Lower lobe of right lung (tissue), 2 donors: ENCODE results near the gene ANKRD24. TPM values are rescaled to one million over a fixed set of nuclear protein-coding genes. Genes with fewer than 3 reads are reported as not detected.

ENCODE experiments used
- ATAC-seq, 2 donors: fragments of 200-7000 bp; cut with Tn5 transposase; one replicate each; pipeline ENCODE4 v1.9.1; 2020 to 2022; ENCODE audit warnings: mild to moderate bottlenecking in 2 of 2, moderate library complexity in 2 of 2
- DNase-seq: peaks from one replicate; pipeline ENCODE4 v3.0.0-alpha.2; 2020
- H3K27ac ChIP-seq: fragments of 200-600 bp; one replicate; pipeline ENCODE4 v1.8.0; 2022
- H3K27me3 ChIP-seq: fragments of 200-600 bp; one replicate; pipeline ENCODE4 v1.8.0; 2022; ENCODE audit warnings: low read depth
- H3K36me3 ChIP-seq: fragments of 200-600 bp; one replicate; pipeline ENCODE4 v1.8.0; 2022; ENCODE audit warnings: mild to moderate bottlenecking
- H3K4me1 ChIP-seq: fragments of 200-600 bp; one replicate; pipeline ENCODE4 v1.8.0; 2022
- H3K4me3 ChIP-seq: fragments of 200-600 bp; one replicate; pipeline ENCODE4 v1.8.0; 2022; ENCODE audit warnings: mild to moderate bottlenecking
- H3K9me3 ChIP-seq: fragments of 200-600 bp; one replicate; pipeline ENCODE4 v1.8.0; 2022
- intact Hi-C: fragments of 100-400 bp; cut with DNase I; formaldehyde crosslinking; loops from one replicate; pipeline ENCODE4 v1.11.0; 2022
- total RNA-seq: library from RNA; stranded (reverse); fragmentation: NEBNext Ultra II Directional; extraction: Animal tissue kit (Norgen Biotek cat#: 25700); gene quantifications from one replicate; pipeline ENCODE4 v1.2.1, GENCODE V29; 2021
- TF ChIP-seq, protein P1 (sequence below): fragments of 200-600 bp; IDR thresholded peaks from one replicate; pipeline ENCODE4 v1.8.0; 2022; ENCODE audit warnings: antibody characterized with exemption, mild to moderate bottlenecking
- donor health status: DM: no; HTN: yes; CAD: no; lungs with severe emphysema.

Gene ANKRD24
- total RNA-seq, 1 donor from 2014 or later = 1.9 TPM

DNA sequence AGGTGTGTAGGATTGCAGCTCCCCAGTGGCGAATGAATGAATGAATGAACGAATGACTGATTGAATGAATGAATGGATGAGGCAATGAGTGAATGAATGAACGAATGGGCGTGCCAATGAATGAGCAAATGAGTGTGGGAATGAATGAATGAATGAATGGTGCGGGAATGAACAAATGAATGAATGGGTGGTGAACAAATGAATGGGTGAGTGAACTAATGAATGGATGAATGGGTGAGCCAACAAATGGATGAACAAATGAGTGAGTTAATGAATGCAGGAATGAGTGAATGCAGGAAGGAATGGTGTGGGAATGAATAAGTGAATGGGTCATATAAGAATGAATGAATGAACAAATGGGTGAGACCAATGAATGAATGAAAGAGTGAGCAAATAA, 14.7 kb downstream of the ANKRD24 start:
- H3K9me3 ChIP-seq = no peaks in the 10 kb centered on the region
- ATAC-seq = no peak
- TF ChIP-seq, protein P1, sequence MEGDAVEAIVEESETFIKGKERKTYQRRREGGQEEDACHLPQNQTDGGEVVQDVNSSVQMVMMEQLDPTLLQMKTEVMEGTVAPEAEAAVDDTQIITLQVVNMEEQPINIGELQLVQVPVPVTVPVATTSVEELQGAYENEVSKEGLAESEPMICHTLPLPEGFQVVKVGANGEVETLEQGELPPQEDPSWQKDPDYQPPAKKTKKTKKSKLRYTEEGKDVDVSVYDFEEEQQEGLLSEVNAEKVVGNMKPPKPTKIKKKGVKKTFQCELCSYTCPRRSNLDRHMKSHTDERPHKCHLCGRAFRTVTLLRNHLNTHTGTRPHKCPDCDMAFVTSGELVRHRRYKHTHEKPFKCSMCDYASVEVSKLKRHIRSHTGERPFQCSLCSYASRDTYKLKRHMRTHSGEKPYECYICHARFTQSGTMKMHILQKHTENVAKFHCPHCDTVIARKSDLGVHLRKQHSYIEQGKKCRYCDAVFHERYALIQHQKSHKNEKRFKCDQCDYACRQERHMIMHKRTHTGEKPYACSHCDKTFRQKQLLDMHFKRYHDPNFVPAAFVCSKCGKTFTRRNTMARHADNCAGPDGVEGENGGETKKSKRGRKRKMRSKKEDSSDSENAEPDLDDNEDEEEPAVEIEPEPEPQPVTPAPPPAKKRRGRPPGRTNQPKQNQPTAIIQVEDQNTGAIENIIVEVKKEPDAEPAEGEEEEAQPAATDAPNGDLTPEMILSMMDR = no peak

DNA sequence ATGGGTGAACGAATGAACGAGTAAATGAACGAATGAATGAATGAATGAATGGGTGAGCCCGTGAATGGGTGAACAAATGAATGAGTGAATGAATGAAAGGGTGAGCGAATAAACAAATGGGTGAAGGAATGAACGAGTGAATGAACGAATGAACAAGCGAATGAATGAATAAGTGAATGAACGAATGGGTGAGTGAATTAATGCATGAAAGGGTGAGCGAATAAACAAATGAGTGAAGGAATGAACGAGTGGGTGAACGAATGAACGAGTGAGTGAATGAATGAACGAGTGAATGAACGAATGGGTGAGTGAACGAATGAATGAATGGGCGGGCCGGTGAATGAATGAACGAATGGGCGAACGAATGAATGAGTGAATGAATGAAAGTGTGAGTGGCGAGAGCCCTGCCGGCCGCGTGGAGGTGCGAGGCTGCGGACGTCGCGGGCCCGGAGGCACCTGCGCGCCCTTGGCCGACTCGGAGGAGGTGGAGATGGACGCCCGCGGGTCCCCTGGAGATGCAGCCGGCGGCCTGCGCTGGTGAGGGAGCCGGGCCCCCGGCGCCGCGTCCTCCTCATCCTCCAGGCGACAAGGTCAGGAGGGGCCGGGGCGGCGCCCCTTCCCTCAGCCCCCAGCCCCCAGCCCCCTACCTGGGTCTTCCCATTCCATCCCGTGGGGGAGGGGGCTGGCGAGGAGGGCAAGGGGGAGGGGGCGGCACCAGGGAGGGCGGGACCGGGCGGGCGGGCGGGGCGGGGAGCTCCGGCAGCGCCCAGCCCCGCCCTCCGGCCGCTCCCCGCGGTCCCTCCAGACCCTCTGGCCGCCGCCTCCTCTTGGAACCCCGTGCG, 15.4 kb downstream of the ANKRD24 start:
- Histone ChIP-seq H3K9me3 (no peaks in the 10 kb centered on the region), H3K36me3 (no peaks in the 10 kb centered on the region), H3K27me3 (peaks cover 63% of the 10 kb centered on the region), H3K4me3 (no peak overlapping the region), H3K27ac (no peak overlapping the region), H3K4me1 (no peaks in the 10 kb centered on the region)
- DNase-seq = no peak
- ATAC-seq = no peak
- intact Hi-C loops = no loop called here
- TF ChIP-seq, protein P1 = no peak

More for the DNA sequence above, 14.7 kb downstream of the ANKRD24 start:
- Histone ChIP-seq H3K27ac (no peak overlapping the region), H3K4me3 (no peak overlapping the region), H3K27me3 (peaks cover 63% of the 10 kb centered on the region), H3K36me3 (no peaks in the 10 kb centered on the region), H3K4me1 (no peaks in the 10 kb centered on the region)
- no peak for DNase-seq
- intact Hi-C loops = no loop called here

DNA sequence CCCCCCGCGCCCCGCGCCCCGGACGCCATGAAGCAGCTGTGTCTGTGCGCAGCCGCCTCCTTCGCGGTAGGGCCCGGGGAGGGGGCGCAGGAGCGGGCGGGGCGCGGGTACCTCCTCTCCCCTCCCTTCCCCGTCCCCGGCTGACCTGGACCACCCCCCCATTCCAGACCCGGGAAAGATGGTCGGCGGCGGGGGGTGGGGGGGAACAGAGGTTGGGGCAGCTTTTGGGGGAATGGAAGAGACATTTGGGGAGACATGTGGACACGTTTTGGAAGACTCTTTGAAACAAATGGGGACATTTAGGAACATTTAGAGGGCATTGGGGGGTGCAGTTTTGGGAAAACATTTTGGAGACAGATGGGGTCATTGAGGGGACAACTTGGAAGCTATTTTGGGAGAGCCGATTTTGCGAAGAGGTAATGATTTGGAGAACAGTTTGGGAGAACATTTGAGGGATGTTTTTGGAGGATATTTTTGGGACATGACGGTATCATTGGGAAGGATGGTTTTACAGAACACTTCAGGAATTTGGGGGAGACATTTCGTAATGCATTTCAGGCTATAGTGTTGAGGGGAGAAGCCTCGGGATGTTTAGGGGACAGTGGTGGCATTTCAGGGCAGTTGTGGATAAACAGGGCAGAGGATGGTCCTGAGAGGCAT, 16.1 kb downstream of the ANKRD24 start:
- intact Hi-C loops = no loop called here
- Histone ChIP-seq H3K27me3 (peaks cover 63% of the 10 kb centered on the region), H3K4me3 (no peak overlapping the region), H3K36me3 (no peaks in the 10 kb centered on the region), H3K27ac (no peak overlapping the region), H3K9me3 (no peaks in the 10 kb centered on the region), H3K4me1 (no peaks in the 10 kb centered on the region)
- DNase-seq (no peak), ATAC-seq (no peak)
- TF ChIP-seq, protein P1 = no peak

DNA sequence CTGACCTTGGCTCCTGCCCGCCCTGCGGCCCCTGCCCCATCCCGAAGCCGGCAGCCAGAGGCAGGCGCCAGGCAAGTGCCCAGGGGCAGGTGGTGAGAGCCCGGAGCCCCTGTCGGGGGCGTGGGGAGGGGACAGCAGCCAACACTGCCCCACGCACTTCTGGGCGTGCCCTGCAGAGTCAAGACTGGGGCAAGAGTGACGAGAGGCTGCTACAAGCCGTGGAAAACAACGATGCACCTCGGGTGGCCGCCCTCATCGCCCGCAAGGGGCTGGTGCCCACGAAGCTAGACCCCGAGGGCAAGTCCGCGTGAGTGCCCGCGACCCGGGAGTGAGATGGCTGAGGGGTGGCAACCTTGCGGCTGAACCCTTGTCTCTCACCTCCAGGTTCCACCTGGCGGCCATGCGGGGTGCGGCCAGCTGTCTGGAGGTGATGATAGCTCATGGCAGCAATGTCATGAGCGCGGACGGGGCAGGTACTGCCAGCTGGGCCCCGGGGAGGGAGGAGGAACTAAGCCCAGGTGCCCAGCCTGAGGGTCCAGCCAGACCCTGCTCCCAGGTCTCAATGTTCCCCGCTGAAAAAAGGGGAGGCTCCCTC, 17.3 kb downstream of the ANKRD24 start:
- Histone ChIP-seq H3K27me3 (peaks cover 55% of the 10 kb centered on the region), H3K4me1 (no peaks in the 10 kb centered on the region), H3K9me3 (no peaks in the 10 kb centered on the region), H3K27ac (no peak overlapping the region), H3K36me3 (no peaks in the 10 kb centered on the region), H3K4me3 (no peak overlapping the region)
- no peak for DNase-seq
- TF ChIP-seq, protein P1 = no peak
- no peak for ATAC-seq
- intact Hi-C loops = no loop called here

DNA sequence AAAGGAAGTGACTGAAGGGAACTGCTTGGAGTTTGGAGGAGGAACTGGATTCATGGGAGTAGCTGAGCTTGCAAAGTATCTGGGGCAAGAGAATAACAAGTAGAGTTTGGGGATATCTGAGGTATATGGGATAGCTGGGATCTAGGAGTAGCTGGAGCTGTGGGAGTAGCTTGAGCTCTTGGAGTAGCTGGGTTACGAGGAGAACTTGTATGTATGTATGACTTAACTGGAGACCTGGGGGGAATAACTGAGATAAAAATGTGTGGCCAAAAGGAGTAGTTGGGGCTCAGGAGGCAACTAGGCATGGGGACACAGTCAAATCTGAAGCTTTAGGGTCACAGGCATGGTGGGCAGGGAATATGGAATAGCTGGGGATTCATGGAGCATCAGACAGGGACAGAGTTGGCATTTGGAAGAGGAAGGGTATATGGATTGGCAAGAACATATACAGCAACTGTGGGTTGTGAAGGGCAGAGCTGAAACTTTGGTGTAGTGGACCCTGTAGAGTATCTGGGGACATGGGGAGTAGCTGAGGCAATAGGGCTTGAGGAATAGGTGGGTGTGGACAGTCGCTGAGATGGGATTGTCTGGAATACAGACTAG, 18.6 kb downstream of the ANKRD24 start:
- no peak overlapping the region for H3K27ac ChIP-seq
- H3K27me3 ChIP-seq = peaks cover 42% of the 10 kb centered on the region
- H3K4me3 ChIP-seq = no peak overlapping the region
- no peaks in the 10 kb centered on the region for H3K36me3 ChIP-seq
- no peaks in the 10 kb centered on the region for H3K9me3 ChIP-seq
- DNase-seq = no peak
- TF ChIP-seq, protein P1 = no peak
- intact Hi-C loops = no loop called here
- no peaks in the 10 kb centered on the region for H3K4me1 ChIP-seq
- ATAC-seq = no peak
